ENCODE measurements around the gene ACSL6.

Gene ACSL6

GRCh38 chr5:132055441-132055807 is 44.0 kb upstream of the ACSL6 start:
- H3K27me3 ChIP-seq (ENCODE audit: control insufficient read depth, insufficient read depth, low read length, poor library complexity, severe bottlenecking) = no peaks in the 10 kb centered on the region
- no peaks in the 10 kb centered on the region for H3K36me3 ChIP-seq (ENCODE audit: control insufficient read depth, insufficient read depth, low read length)
- H3K4me3 ChIP-seq (ENCODE audit: insufficient read depth, low read depth, low read length) = no peak overlapping the region
- WGBS, 2 experiments = 82% methylated on average over 1 of the region's 1 CpG; no CpG with 5 or more reads in 1 of the 2 experiments
- no peaks in the 10 kb centered on the region for H3K9me3 ChIP-seq (ENCODE audit: control insufficient read depth, low read length)
- H3K4me1 ChIP-seq (ENCODE audit: control insufficient read depth, insufficient read depth, low read length) = no peaks in the 10 kb centered on the region
- no peak overlapping the region for H3K27ac ChIP-seq (ENCODE audit: insufficient read depth, low read depth, low read length, poor library complexity, severe bottlenecking)

GRCh38 chr5:132054697-132055440 is 43.4 kb upstream of the ACSL6 start:
- WGBS, 2 experiments = 85 to 90% methylated on average over 8 to 9 of the region's 9 CpGs
- no peaks in the 10 kb centered on the region for H3K4me1 ChIP-seq (ENCODE audit: control insufficient read depth, insufficient read depth, low read length)
- H3K4me3 ChIP-seq (ENCODE audit: insufficient read depth, low read depth, low read length) = no peak overlapping the region
- no peak overlapping the region for H3K27ac ChIP-seq (ENCODE audit: insufficient read depth, low read depth, low read length, poor library complexity, severe bottlenecking)
- no peaks in the 10 kb centered on the region for H3K27me3 ChIP-seq (ENCODE audit: control insufficient read depth, insufficient read depth, low read length, poor library complexity, severe bottlenecking)
- H3K36me3 ChIP-seq (ENCODE audit: control insufficient read depth, insufficient read depth, low read length) = no peaks in the 10 kb centered on the region
- no peaks in the 10 kb centered on the region for H3K9me3 ChIP-seq (ENCODE audit: control insufficient read depth, low read length)

DNA sequence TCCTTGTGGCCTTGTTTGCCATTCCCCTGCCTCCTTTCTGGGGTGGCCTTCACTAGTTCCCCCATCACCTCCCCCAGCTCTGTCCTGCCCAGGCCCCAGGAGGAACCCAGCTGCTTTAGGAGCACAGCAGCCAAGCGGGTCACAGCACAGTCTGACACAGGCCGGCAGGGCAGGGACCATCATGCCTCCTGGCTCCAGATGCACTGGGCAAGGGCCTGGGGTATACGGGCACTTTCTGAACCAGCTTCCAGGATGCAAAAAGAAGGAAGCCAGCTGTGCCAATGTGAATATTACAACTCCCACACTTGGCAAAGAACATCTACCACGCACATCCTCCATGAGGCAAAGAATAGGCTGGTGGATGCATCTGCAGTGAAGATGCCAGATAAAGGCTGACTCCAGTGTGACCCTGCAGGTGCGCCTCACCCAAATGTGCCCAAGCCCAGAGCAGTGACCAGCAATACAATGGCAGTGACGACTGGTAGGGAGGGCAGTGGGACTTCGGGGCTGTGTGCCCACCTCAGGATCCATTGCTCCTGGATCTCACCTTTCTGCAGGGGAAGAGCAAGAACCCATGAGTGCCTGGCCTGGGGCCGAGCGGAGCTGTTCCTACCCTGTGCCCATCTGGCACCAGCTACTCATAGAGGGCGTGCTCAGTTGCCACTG is 42.7 kb upstream of the ACSL6 start:
- Histone ChIP-seq H3K27ac (ENCODE audit: insufficient read depth, low read depth, low read length, poor library complexity, severe bottlenecking) (no peak overlapping the region), H3K27me3 (ENCODE audit: control insufficient read depth, insufficient read depth, low read length, poor library complexity, severe bottlenecking) (no peaks in the 10 kb centered on the region), H3K36me3 (ENCODE audit: control insufficient read depth, insufficient read depth, low read length) (no peaks in the 10 kb centered on the region), H3K4me3 (ENCODE audit: insufficient read depth, low read depth, low read length) (no peak overlapping the region), H3K9me3 (ENCODE audit: control insufficient read depth, low read length) (no peaks in the 10 kb centered on the region), H3K4me1 (ENCODE audit: control insufficient read depth, insufficient read depth, low read length) (no peaks in the 10 kb centered on the region)
- WGBS, 2 experiments = 94% methylated on average over 10 of the region's 10 CpGs

- no peaks in the 10 kb centered on the region for H3K9me3 ChIP-seq (ENCODE audit: control insufficient read depth, low read length)
- WGBS, 2 experiments = 87 to 95% methylated on average over 4 of the region's 4 CpGs
- H3K27me3 ChIP-seq (ENCODE audit: control insufficient read depth, insufficient read depth, low read length, poor library complexity, severe bottlenecking) = no peaks in the 10 kb centered on the region
These were observed 42.0 kb upstream of the ACSL6 start for GRCh38 chr5:132053483-132053882.

GRCh38 chr5:132052520-132052919 is 41.1 kb upstream of the ACSL6 start:
- WGBS, 2 experiments = 85 to 88% methylated on average over 10 of the region's 10 CpGs
- Histone ChIP-seq H3K9me3 (ENCODE audit: control insufficient read depth, low read length) (no peaks in the 10 kb centered on the region), H3K27ac (ENCODE audit: insufficient read depth, low read depth, low read length, poor library complexity, severe bottlenecking) (no peak overlapping the region), H3K4me1 (ENCODE audit: control insufficient read depth, insufficient read depth, low read length) (no peaks in the 10 kb centered on the region), H3K27me3 (ENCODE audit: control insufficient read depth, insufficient read depth, low read length, poor library complexity, severe bottlenecking) (no peaks in the 10 kb centered on the region), H3K36me3 (ENCODE audit: control insufficient read depth, insufficient read depth, low read length) (no peaks in the 10 kb centered on the region), H3K4me3 (ENCODE audit: insufficient read depth, low read depth, low read length) (no peak overlapping the region)

More at GRCh38 chr5:132053483-132053882, 42.0 kb upstream of the ACSL6 start:
- no peaks in the 10 kb centered on the region for H3K4me1 ChIP-seq (ENCODE audit: control insufficient read depth, insufficient read depth, low read length)
- H3K36me3 ChIP-seq (ENCODE audit: control insufficient read depth, insufficient read depth, low read length) = no peaks in the 10 kb centered on the region
- no peak overlapping the region for H3K27ac ChIP-seq (ENCODE audit: insufficient read depth, low read depth, low read length, poor library complexity, severe bottlenecking)
- no peak overlapping the region for H3K4me3 ChIP-seq (ENCODE audit: insufficient read depth, low read depth, low read length)

GRCh38 chr5:132050661-132051552 is 39.4 kb upstream of the ACSL6 start:
- Histone ChIP-seq H3K4me1 (ENCODE audit: control insufficient read depth, insufficient read depth, low read length) (no peaks in the 10 kb centered on the region), H3K4me3 (ENCODE audit: insufficient read depth, low read depth, low read length) (no peak overlapping the region), H3K9me3 (ENCODE audit: control insufficient read depth, low read length) (no peaks in the 10 kb centered on the region), H3K36me3 (ENCODE audit: control insufficient read depth, insufficient read depth, low read length) (no peaks in the 10 kb centered on the region), H3K27ac (ENCODE audit: insufficient read depth, low read depth, low read length, poor library complexity, severe bottlenecking) (no peak overlapping the region), H3K27me3 (ENCODE audit: control insufficient read depth, insufficient read depth, low read length, poor library complexity, severe bottlenecking) (no peaks in the 10 kb centered on the region)
- 90% methylated on average over 9 of the region's 9 CpGs for WGBS, 2 experiments

- Histone ChIP-seq H3K36me3 (ENCODE audit: control insufficient read depth, insufficient read depth, low read length) (no peaks in the 10 kb centered on the region), H3K4me3 (ENCODE audit: insufficient read depth, low read depth, low read length) (no peak overlapping the region), H3K27me3 (ENCODE audit: control insufficient read depth, insufficient read depth, low read length, poor library complexity, severe bottlenecking) (no peaks in the 10 kb centered on the region), H3K4me1 (ENCODE audit: control insufficient read depth, insufficient read depth, low read length) (no peaks in the 10 kb centered on the region), H3K27ac (ENCODE audit: insufficient read depth, low read depth, low read length, poor library complexity, severe bottlenecking) (no peak overlapping the region), H3K9me3 (ENCODE audit: control insufficient read depth, low read length) (no peaks in the 10 kb centered on the region)
- 88 to 91% methylated on average over 5 of the region's 5 CpGs for WGBS, 2 experiments
These were observed 38.7 kb upstream of the ACSL6 start for GRCh38 chr5:132050136-132050535.

DNA sequence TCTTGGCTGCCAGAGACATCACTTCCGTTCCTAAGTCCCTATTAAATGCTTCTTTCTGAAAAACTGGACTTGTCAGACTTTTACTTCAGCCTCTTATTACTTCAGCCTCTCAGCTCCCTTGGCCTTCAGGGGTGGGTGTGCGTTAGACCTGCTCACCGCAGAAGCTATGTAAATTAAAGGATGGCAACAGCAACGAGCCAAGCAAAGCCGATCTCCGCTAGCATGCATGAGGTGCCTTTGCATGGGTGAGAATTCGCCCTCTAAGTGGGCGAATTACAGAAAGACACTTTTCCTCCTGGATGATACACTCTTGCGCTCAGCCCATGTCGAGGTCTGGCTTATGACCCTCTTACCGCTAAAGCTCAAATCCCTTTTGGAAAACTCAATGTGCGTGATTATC is 38.1 kb upstream of the ACSL6 start:
- WGBS, 2 experiments = 94 to 95% methylated on average over 12 of the region's 12 CpGs
- Histone ChIP-seq H3K9me3 (ENCODE audit: control insufficient read depth, low read length) (no peaks in the 10 kb centered on the region), H3K4me1 (ENCODE audit: control insufficient read depth, insufficient read depth, low read length) (no peaks in the 10 kb centered on the region), H3K4me3 (ENCODE audit: insufficient read depth, low read depth, low read length) (no peak overlapping the region), H3K36me3 (ENCODE audit: control insufficient read depth, insufficient read depth, low read length) (no peaks in the 10 kb centered on the region), H3K27ac (ENCODE audit: insufficient read depth, low read depth, low read length, poor library complexity, severe bottlenecking) (no peak overlapping the region), H3K27me3 (ENCODE audit: control insufficient read depth, insufficient read depth, low read length, poor library complexity, severe bottlenecking) (no peaks in the 10 kb centered on the region)

GRCh38 chr5:132049093-132049492 is 37.6 kb upstream of the ACSL6 start:
- Histone ChIP-seq H3K4me1 (ENCODE audit: control insufficient read depth, insufficient read depth, low read length) (no peaks in the 10 kb centered on the region), H3K36me3 (ENCODE audit: control insufficient read depth, insufficient read depth, low read length) (no peaks in the 10 kb centered on the region), H3K9me3 (ENCODE audit: control insufficient read depth, low read length) (no peaks in the 10 kb centered on the region), H3K27ac (ENCODE audit: insufficient read depth, low read depth, low read length, poor library complexity, severe bottlenecking) (no peak overlapping the region), H3K4me3 (ENCODE audit: insufficient read depth, low read depth, low read length) (no peak overlapping the region), H3K27me3 (ENCODE audit: control insufficient read depth, insufficient read depth, low read length, poor library complexity, severe bottlenecking) (no peaks in the 10 kb centered on the region)
- WGBS, 2 experiments = 86 to 91% methylated on average over 4 of the region's 4 CpGs

- WGBS, 2 experiments = 83 to 88% methylated on average over 7 of the region's 7 CpGs
- Histone ChIP-seq H3K4me3 (ENCODE audit: insufficient read depth, low read depth, low read length) (no peak overlapping the region), H3K36me3 (ENCODE audit: control insufficient read depth, insufficient read depth, low read length) (no peaks in the 10 kb centered on the region), H3K9me3 (ENCODE audit: control insufficient read depth, low read length) (no peaks in the 10 kb centered on the region), H3K27ac (ENCODE audit: insufficient read depth, low read depth, low read length, poor library complexity, severe bottlenecking) (no peak overlapping the region), H3K27me3 (ENCODE audit: control insufficient read depth, insufficient read depth, low read length, poor library complexity, severe bottlenecking) (no peaks in the 10 kb centered on the region), H3K4me1 (ENCODE audit: control insufficient read depth, insufficient read depth, low read length) (no peaks in the 10 kb centered on the region)
These were observed 35.4 kb upstream of the ACSL6 start for GRCh38 chr5:132046880-132047299.
